Smooth muscle cell (in vitro differentiated cells): Measurements from ENCODE around the gene DHX16. TPM values are rescaled to one million over a fixed set of nuclear protein-coding genes. Genes with fewer than 3 reads are reported as not detected.
"Not testable (repeated sequence)": the region's sequence is repeated elsewhere in the genome, so short reads cannot be mapped to it uniquely, and the experiment has no call there.

Experiments
- DNase-seq: peaks from one replicate; lab custom pipeline; 2025; ENCODE audit not compliant: unreplicated experiment; lab: John Stamatoyannopoulos, UW
- H2AFZ ChIP-seq: fragments of 200-600 bp; sonication (generic); 2 replicates; pipeline ENCODE4 v1.6.0; 2016; ENCODE audit warnings: antibody characterized with exemption, low read depth, mild to moderate bottlenecking
- H3F3A ChIP-seq: fragments of 200-600 bp; sonication (generic); 2 replicates; pipeline ENCODE4 v1.6.0; 2017; ENCODE audit warnings: antibody characterized with exemption, low read depth
- H3K27ac ChIP-seq: fragments of 200-600 bp; sonication (generic); 2 replicates; pipeline ENCODE4 v1.5.1; 2016; ENCODE audit warnings: low read depth, mild to moderate bottlenecking
- H3K27me3 ChIP-seq: fragments of 200-600 bp; sonication (generic); 2 replicates; pipeline ENCODE4 v1.6.1; 2016; ENCODE audit warnings: low read depth, mild to moderate bottlenecking
- H3K36me3 ChIP-seq: fragments of 200-600 bp; sonication (generic); 2 replicates; pipeline ENCODE4 v1.5.1; 2016; ENCODE audit warnings: low read depth
- H3K4me1 ChIP-seq: fragments of 200-600 bp; sonication (generic); 2 replicates; pipeline ENCODE4 v1.5.1; 2016; ENCODE audit warnings: low read depth
- H3K4me2 ChIP-seq: fragments of 200-600 bp; sonication (generic); 2 replicates; pipeline ENCODE4 v1.6.0; 2016; ENCODE audit warnings: mild to moderate bottlenecking
- H3K4me3 ChIP-seq: fragments of 200-600 bp; sonication (generic); 2 replicates; pipeline ENCODE4 v1.5.1; 2016; ENCODE audit warnings: mild to moderate bottlenecking
- H3K79me2 ChIP-seq: fragments of 200-600 bp; sonication (generic); 2 replicates; pipeline ENCODE4 v1.6.0; 2016; ENCODE audit warnings: low read depth, mild to moderate bottlenecking
- H3K9ac ChIP-seq: fragments of 200-600 bp; sonication (generic); 2 replicates; pipeline ENCODE4 v1.6.0; 2016; ENCODE audit warnings: low read depth
- H3K9me3 ChIP-seq: fragments of 200-600 bp; sonication (generic); replicated peaks from 2 replicates; pipeline ENCODE4 v1.5.1; 2016; ENCODE audit warnings: low read depth
- H4K20me1 ChIP-seq: fragments of 200-600 bp; sonication (generic); 2 replicates; pipeline ENCODE4 v1.6.0; 2016; ENCODE audit warnings: low read depth
- CTCF ChIP-seq: fragments of 200-600 bp; sonication (generic); IDR thresholded peaks from 2 replicates; pipeline ENCODE4 v1.5.1; 2017; ENCODE audit warnings: borderline replicate concordance, mild to moderate bottlenecking, antibody characterized with exemption; ENCODE audit not compliant: insufficient read depth, poor library complexity, severe bottlenecking
- WGBS: methylation state at CpG from one replicate; pipeline ENCODE4 v1.1.7; 2016; ENCODE audit warnings: low lambda C conversion rate; 5-methylcytosine and 5-hydroxymethylcytosine counted together
- polyA plus RNA-seq: library from polyadenylated mRNA; unstranded; fragments of >200 nt; fragmentation: Nextera tagmentation; extraction: Ambion mirVana; gene quantifications from 2 replicates; pipeline ENCODE4 v1.2.1, GENCODE V29; 2016
- total RNA-seq: library from RNA; depleted of rRNA; stranded (reverse); fragments of >200 nt; gene quantifications from 2 replicates; pipeline ENCODE4 v1.2.3, GENCODE V29; 2014

DHX16 gene
- total and polyA plus RNA-seq, 2 experiments from 2014 or later: 12.4 to 23.5 TPM

DNA sequence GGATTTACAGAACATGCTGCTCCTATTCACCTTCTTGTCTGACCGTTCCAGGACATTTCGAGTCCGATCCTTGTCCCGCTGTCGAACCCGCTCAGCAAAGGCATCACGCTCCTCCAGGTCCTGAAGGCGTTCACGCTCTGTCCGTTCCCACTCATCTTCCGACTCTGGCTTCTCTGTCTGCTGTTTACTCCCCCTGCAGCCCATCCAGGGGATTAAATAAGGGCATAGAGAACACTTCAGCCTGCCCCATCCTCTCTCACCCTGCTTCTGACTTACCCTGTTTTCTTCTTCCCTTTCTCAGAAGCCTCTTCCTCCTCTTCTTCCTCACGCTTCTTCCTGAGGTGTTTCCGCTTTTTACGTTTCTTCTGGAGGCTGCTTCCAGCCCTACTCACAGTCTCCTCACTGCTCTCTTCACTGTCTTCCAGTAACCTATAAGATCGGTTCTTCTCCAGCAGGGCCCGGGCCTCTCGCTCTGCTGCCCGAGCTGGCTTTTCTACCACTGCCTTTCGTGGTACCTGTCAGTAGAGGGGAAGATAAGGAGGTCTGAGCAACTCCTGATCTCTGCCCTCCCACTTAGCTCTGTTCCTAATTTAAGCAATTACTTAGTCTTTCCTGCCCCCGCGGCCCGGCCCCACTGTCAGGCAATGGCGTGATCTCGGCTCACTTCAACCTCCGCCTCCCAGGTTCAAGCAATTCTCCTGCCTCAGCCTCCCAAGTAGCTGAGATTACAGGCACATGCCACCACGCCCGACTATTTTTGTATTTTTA, 1.9 kb downstream of the DHX16 start:
- H3K27ac ChIP-seq: no peak overlapping the region
- no peaks in the 10 kb centered on the region for H3F3A ChIP-seq
- H3K4me2 ChIP-seq: peak overlapping the region; percentile 95
- H3K36me3 ChIP-seq: no peaks in the 10 kb centered on the region
- H3K27me3 ChIP-seq: no peaks in the 10 kb centered on the region
- H3K79me2 ChIP-seq: peaks cover 18% of the 10 kb centered on the region
- H2AFZ ChIP-seq: no peak overlapping the region
- peaks cover 6% of the 10 kb centered on the region for H3K4me1 ChIP-seq
- H3K9me3 ChIP-seq: no peaks in the 10 kb centered on the region
- TF ChIP-seq CTCF: no peak
- no peak overlapping the region for H3K4me3 ChIP-seq
- H4K20me1 ChIP-seq: peaks cover 7% of the 10 kb centered on the region
- no peak for DNase-seq
- 94% methylated on average over 27 of the region's 27 CpGs for WGBS
- H3K9ac ChIP-seq: no peak overlapping the region

DNA sequence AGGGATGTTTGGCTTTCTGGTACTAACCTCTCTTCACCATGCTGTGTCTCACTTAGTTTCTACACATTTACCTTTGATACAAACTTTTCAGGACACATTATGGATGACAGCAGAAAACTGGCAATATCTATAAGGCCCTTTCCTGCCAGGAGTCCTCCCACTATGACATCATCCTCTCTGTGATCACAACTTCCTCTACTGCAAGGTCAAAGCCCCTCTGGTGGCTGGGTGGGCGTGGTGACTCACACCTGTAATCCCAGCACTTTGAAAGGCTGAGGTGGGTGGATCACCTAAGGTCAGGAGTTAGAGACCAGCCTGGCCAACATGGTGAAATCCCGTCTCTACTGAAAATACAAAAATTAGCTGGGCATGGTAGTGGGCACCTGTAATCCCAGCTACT, 6.5 kb downstream of the DHX16 start:
- not testable (repeated sequence) for H3K9ac ChIP-seq, H3K36me3 ChIP-seq, H4K20me1 ChIP-seq, H3K4me3 ChIP-seq, DNase-seq, H3K27ac ChIP-seq, H3K4me1 ChIP-seq, H3F3A ChIP-seq, H3K4me2 ChIP-seq, H3K27me3 ChIP-seq, H2AFZ ChIP-seq, H3K9me3 ChIP-seq, H3K79me2 ChIP-seq
- WGBS: 73% methylated on average over 2 of the region's 2 CpGs

DNA sequence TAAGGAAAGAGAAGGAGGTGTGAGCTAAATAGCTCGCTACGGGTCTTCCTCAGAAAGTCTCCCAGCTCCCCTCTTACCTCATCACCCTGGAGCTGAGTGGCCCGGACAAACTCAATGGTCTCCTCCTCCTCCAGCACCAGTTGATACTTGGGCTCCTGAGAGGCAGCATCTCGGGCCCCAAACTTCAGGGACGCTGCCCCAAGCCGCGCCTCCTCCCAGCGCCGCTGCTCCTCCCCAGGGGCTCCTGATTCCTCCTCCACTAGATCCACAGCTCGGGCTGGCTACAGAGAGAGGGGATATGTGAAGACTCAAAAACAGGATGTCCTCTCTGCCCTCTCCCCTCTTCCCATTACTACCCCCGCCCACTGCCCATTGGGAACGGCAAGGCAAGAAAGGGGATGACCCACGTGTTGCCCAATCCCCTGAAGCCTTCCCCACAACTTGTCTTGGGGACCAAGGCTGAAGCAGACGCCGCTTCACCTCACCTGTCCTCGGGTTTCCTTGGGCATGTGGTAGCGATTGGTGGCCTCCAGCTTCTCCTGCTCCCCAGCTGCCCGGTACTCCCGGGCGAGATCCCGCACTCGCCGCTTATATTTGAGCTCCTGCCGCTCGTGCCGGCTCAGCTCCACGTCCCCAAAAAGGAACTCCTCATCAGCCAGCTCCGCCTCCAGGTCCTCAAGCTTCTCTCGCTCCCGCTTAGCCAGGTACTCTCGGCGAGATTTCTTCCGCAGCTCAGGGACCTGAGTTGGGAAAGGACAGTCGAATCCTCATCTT, 7.6 kb downstream of the DHX16 start:
- Histone ChIP-seq H4K20me1 (no peaks in the 10 kb centered on the region), H3K27me3 (no peaks in the 10 kb centered on the region), H3K9ac (no peak overlapping the region), H3F3A (no peaks in the 10 kb centered on the region), H3K4me3 (no peak overlapping the region), H3K4me1 (no peaks in the 10 kb centered on the region), H3K9me3 (no peaks in the 10 kb centered on the region), H3K79me2 (no peaks in the 10 kb centered on the region), H3K27ac (no peak overlapping the region), H3K4me2 (no peak overlapping the region), H3K36me3 (peaks cover 3% of the 10 kb centered on the region), H2AFZ (no peak overlapping the region)
- WGBS: 97% methylated on average over 34 of the region's 34 CpGs
- TF ChIP-seq CTCF: no peak
- DNase-seq: no peak

- WGBS: 94% methylated on average over 5 of the region's 5 CpGs
- not testable (repeated sequence) for H2AFZ ChIP-seq, H3K36me3 ChIP-seq, H3K9ac ChIP-seq, H3K79me2 ChIP-seq, H4K20me1 ChIP-seq, H3K27me3 ChIP-seq, H3K4me2 ChIP-seq, H3K27ac ChIP-seq, H3K9me3 ChIP-seq, DNase-seq, H3F3A ChIP-seq, H3K4me1 ChIP-seq, H3K4me3 ChIP-seq
These were observed 14.9 kb downstream of the DHX16 start for GRCh38 chr6:30657922-30658321.
